ENCODE data around the gene PFAS.

Gene PFAS

DNA sequence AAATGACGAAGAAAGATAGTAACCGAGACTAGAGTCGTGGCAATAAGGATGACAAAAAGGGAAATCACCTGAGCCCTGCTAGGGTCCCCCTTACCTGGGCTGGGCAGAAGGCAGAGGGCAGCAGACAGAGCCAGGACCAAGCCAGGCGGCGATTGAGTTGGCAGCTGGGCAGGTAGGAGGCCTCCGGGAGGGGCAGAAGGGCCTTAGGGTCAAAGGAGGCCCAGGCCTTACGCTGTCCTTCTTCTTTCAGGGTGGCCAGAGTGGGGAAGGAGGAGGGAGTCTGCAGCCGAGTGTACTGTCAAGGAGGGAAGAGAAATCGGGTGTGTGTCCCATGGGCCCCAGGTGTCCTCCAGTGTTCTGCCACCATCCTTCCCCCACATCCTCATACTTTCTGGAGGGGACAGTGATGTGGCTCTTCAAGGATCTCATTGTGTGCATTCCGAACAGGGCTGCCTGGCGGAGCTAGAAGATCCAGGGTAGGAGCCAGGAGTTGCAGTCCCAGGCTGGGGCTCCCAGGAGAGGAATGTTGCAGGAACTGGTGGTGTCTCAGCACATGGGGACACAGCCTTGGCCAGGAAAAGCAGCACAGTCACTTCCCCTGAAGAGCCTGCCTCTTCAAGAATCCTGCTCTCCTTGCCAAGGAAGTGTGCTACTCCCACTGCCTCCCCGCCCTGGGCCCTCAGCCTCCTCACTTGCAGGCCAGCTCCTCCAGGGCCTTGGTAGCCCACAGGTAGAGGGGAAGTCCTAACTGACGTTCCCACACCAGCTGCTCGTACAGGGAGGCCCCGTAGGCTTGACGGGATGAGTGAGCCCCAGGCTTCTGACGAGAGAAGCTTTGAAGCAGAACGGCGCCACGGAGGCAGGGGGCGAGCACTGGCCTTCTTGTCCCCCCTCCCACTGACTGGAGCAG is 14.5 kb upstream of the PFAS start:
- no peak for DNase-seq (ENCODE audit: low read depth)
- no peak overlapping the region for H3K4me3 ChIP-seq (ENCODE audit: low read depth, low read length)
- TF ChIP-seq, protein P1, sequence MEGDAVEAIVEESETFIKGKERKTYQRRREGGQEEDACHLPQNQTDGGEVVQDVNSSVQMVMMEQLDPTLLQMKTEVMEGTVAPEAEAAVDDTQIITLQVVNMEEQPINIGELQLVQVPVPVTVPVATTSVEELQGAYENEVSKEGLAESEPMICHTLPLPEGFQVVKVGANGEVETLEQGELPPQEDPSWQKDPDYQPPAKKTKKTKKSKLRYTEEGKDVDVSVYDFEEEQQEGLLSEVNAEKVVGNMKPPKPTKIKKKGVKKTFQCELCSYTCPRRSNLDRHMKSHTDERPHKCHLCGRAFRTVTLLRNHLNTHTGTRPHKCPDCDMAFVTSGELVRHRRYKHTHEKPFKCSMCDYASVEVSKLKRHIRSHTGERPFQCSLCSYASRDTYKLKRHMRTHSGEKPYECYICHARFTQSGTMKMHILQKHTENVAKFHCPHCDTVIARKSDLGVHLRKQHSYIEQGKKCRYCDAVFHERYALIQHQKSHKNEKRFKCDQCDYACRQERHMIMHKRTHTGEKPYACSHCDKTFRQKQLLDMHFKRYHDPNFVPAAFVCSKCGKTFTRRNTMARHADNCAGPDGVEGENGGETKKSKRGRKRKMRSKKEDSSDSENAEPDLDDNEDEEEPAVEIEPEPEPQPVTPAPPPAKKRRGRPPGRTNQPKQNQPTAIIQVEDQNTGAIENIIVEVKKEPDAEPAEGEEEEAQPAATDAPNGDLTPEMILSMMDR (IDR thresholded peaks at IDR 0.05; ENCODE audit: control insufficient read depth, extremely low read depth, insufficient read depth) = no peak

DNA sequence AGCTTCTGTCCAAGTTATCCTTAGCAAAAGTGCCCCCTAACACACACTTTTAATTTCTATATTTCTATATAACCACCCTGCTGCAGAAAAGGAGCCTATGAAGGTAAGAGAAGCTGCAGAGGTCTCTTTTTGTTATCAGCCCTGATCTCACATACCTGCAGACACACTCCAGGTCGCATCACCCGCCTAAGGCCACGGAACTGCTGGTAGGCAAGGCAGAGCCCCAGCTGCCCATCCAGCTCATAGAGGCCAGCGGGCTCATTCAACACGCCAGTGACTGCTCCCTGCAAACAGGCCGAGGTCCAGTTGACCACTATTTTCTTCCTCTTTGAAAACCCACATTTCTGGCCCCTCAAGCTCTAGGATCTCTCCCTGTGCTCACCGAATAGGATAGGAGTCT is 13.4 kb upstream of the PFAS start:
- no peak overlapping the region for H3K4me3 ChIP-seq (ENCODE audit: low read depth, low read length)
- DNase-seq (ENCODE audit: low read depth) = no peak
- TF ChIP-seq, protein P1 (IDR thresholded peaks at IDR 0.05; ENCODE audit: control insufficient read depth, extremely low read depth, insufficient read depth) = no peak

DNA sequence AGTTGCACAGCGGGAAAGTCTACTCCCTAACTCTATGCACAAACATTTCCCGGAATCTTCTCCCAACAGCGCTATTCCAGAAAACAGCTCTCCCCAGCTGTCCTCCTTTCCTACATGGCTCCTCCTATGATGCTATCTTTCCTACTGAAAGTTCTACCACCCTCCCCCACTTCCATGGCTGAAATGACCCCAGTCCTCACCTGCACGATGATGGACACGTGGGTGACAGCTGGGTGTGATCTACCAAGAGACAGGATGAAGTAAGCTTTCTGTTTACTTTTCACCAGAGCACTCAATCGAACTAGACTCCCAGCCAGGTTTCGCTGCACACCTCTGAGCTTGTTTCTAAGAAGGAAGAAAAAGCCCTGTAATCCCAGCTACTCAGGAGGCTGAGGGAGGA is 11.9 kb upstream of the PFAS start:
- DNase-seq (ENCODE audit: low read depth) = peak; percentile 91
- TF ChIP-seq, protein P1 (IDR thresholded peaks at IDR 0.05; ENCODE audit: control insufficient read depth, extremely low read depth, insufficient read depth) = no peak
- H3K4me3 ChIP-seq (ENCODE audit: low read depth, low read length) = peak overlapping the region; percentile 18

DNA sequence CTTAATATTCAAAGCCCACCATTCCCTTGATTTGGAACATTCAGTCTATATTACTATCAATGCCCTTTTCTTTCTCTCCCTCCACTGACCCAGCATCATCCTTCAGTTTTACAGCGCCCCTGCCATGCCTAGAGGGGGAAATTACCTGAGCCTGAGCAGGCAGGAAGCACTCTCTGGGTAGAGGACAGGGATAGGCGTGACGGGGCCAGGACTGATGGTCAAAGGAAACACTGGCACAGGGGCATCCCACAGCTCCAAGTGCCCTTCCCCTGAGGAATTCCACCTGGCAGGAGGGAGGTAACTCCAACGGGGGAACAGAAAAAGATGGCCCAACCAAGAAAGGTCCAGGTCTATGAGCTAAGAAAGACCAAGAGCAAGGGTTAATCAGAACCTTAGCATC is 11.2 kb upstream of the PFAS start:
- no peak for DNase-seq (ENCODE audit: low read depth)
- peak overlapping the region; percentile 18; the same call in 1 of the 2 replicates for H3K4me3 ChIP-seq (ENCODE audit: low read depth, low read length)
- TF ChIP-seq, protein P1 (IDR thresholded peaks at IDR 0.05; ENCODE audit: control insufficient read depth, extremely low read depth, insufficient read depth) = no peak

DNA sequence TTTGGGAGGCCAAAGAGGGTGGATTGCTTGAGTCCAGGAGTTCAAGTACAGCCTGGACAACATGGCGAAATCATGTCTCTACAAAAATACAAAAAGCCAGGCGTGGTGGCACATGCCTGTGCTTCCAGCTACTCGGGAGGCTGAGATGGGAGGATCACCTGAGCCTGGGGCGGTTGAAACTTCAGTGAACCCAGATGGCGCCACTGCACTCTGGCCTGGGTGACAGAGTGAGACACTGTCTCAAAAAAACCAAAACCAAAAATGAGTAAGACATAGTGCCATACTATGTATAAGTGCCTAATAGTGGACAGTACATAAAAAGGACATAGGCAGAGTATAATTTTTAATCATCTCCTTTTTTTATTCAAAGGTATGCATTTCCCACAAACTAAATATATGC is 5.3 kb upstream of the PFAS start:
- TF ChIP-seq, protein P1 (IDR thresholded peaks at IDR 0.05; ENCODE audit: control insufficient read depth, extremely low read depth, insufficient read depth) = no peak
- DNase-seq (ENCODE audit: low read depth) = no peak

DNA sequence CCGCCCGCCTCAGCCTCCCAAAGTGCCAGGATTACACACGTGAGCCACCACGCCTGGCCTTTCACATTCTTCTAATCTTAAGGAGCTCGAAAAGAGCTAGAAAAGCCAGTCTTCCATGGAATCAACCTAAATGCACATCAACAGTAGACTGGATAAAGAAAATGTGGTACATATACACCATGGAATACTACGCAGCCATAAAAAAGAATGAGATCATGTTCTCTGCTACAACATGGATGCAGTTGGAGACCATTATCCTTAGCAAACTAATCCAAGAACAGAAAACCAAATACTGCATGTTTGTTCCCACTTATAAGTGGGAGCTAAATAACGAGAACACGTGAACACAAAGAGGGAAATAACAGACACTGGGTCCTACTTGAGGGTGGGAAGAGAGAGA is 4.3 kb upstream of the PFAS start:
- TF ChIP-seq, protein P1 (IDR thresholded peaks at IDR 0.05; ENCODE audit: control insufficient read depth, extremely low read depth, insufficient read depth) = no peak
- DNase-seq (ENCODE audit: low read depth) = no peak

More for the DNA sequence above, 5.3 kb upstream of the PFAS start:
- H3K4me3 ChIP-seq (ENCODE audit: low read depth, low read length) = no peak overlapping the region

More for the DNA sequence above, 4.3 kb upstream of the PFAS start:
- no peak overlapping the region for H3K4me3 ChIP-seq (ENCODE audit: low read depth, low read length)

Measured in LNCaP clone FGC (cell line).